H9 (cell line): ENCODE results near the gene LY6G6F. TPM values are rescaled to one million over a fixed set of nuclear protein-coding genes. Genes with fewer than 3 reads are reported as not detected.
A peak's percentile ranks its signal among the peaks of the same experiment; 100 is the strongest.

Source experiments
- DNase-seq: peaks from one replicate; pipeline ENCODE4 v3.0.0-alpha.2; 2017
- H2AFZ ChIP-seq: one replicate; pipeline ENCODE4 v1.6.1; 2013; ENCODE audit warnings: mild to moderate bottlenecking, low read length, control low read depth, moderate library complexity
- H2AK5ac ChIP-seq: 2 replicates; pipeline ENCODE4 v1.6.1; 2013; ENCODE audit warnings: low read length, control low read depth, mixed read lengths; ENCODE audit not compliant: insufficient read length
- H2BK120ac ChIP-seq: one replicate; pipeline ENCODE4 v1.6.1; 2013; ENCODE audit warnings: low read depth, mild to moderate bottlenecking, low read length, control low read depth, inconsistent platforms; ENCODE audit not compliant: poor library complexity, severe bottlenecking
- H2BK12ac ChIP-seq: 2 replicates; pipeline ENCODE4 v1.6.1; 2013; ENCODE audit warnings: low read length, control low read depth, mixed read lengths, low read depth; ENCODE audit not compliant: insufficient read length
- H2BK15ac ChIP-seq: 2 replicates; pipeline ENCODE4 v1.6.1; 2013; ENCODE audit warnings: low read depth, low read length, control low read depth
- H2BK20ac ChIP-seq: one replicate; pipeline ENCODE4 v1.6.1; 2013; ENCODE audit warnings: low read depth, mild to moderate bottlenecking, low read length, control low read depth, inconsistent platforms; ENCODE audit not compliant: poor library complexity, severe bottlenecking
- H2BK5ac ChIP-seq: 2 replicates; pipeline ENCODE4 v1.6.1; 2013; ENCODE audit warnings: low read length, control low read depth, mixed read lengths; ENCODE audit not compliant: insufficient read length
- H3K14ac ChIP-seq: 2 replicates; pipeline ENCODE4 v1.6.1; 2013; ENCODE audit warnings: low read length, control low read depth; ENCODE audit not compliant: insufficient read depth
- H3K18ac ChIP-seq: 2 replicates; pipeline ENCODE4 v1.6.1; 2013; ENCODE audit warnings: low read depth, mild to moderate bottlenecking, mixed read lengths, low read length, control low read depth; ENCODE audit not compliant: insufficient read length
- H3K23ac ChIP-seq: 2 replicates; pipeline ENCODE4 v1.6.1; 2013; ENCODE audit warnings: low read length, control low read depth, mixed read lengths, low read depth; ENCODE audit not compliant: insufficient read length
- H3K23me2 ChIP-seq: 2 replicates; pipeline ENCODE4 v1.6.1; 2013; ENCODE audit warnings: low read depth, mild to moderate bottlenecking, mixed read lengths, low read length, control low read depth; ENCODE audit not compliant: insufficient read length, poor library complexity, severe bottlenecking
- H3K27ac ChIP-seq: 2 replicates; pipeline ENCODE4 v1.5.1; 2013; ENCODE audit warnings: low read length, control low read depth, mixed read lengths, low read depth; ENCODE audit not compliant: insufficient read length
- H3K27me3 ChIP-seq: 2 replicates; pipeline ENCODE4 v1.6.1; 2013; ENCODE audit warnings: low read length, control low read depth, inconsistent platforms; ENCODE audit not compliant: insufficient read depth
- H3K4ac ChIP-seq: 2 replicates; pipeline ENCODE4 v1.6.1; 2013; ENCODE audit warnings: low read depth, mild to moderate bottlenecking, control low read depth, inconsistent platforms, low read length, moderate library complexity
- H3K4me1 ChIP-seq: 2 replicates; pipeline ENCODE4 v1.6.1; 2013; ENCODE audit warnings: low read length, control low read depth, inconsistent platforms; ENCODE audit not compliant: insufficient read depth
- H3K4me2 ChIP-seq: 2 replicates; pipeline ENCODE4 v1.6.1; 2013; ENCODE audit warnings: low read length, control low read depth, mixed read lengths; ENCODE audit not compliant: insufficient read length, insufficient read depth
- H3K56ac ChIP-seq: 2 replicates; pipeline ENCODE4 v1.6.1; 2013; ENCODE audit warnings: low read depth, mild to moderate bottlenecking, mixed read lengths, low read length, control low read depth; ENCODE audit not compliant: insufficient read length
- H3K79me1 ChIP-seq: 2 replicates; pipeline ENCODE4 v1.6.1; 2013; ENCODE audit warnings: low read depth, mild to moderate bottlenecking, moderate library complexity, low read length, control low read depth, inconsistent platforms; ENCODE audit not compliant: insufficient read depth, poor library complexity, severe bottlenecking
- H3K79me2 ChIP-seq: 2 replicates; pipeline ENCODE4 v1.6.1; 2013; ENCODE audit warnings: low read length, control low read depth, inconsistent platforms; ENCODE audit not compliant: insufficient read depth
- H3K9ac ChIP-seq: 2 replicates; pipeline ENCODE4 v1.6.1; 2013; ENCODE audit warnings: low read length, control low read depth, mixed read lengths; ENCODE audit not compliant: insufficient read length; ENCODE audit errors: extremely low read depth
- H3K9me3 ChIP-seq: one replicate; pipeline ENCODE4 v1.6.1; 2013; ENCODE audit warnings: low read depth, low read length, inconsistent platforms; ENCODE audit not compliant: control insufficient read depth
- H3T11ph ChIP-seq: one replicate; pipeline ENCODE4 v1.6.1; 2013; ENCODE audit warnings: mild to moderate bottlenecking, low read length, control low read depth, inconsistent platforms
- H4K20me1 ChIP-seq: one replicate; pipeline ENCODE4 v1.6.1; 2013; ENCODE audit not compliant: control insufficient read depth, insufficient read length, insufficient read depth
- H4K5ac ChIP-seq: 2 replicates; pipeline ENCODE4 v1.6.1; 2013; ENCODE audit warnings: low read depth, mild to moderate bottlenecking, mixed read lengths, low read length, control low read depth; ENCODE audit not compliant: insufficient read length
- H4K8ac ChIP-seq: replicated peaks from 2 replicates; pipeline ENCODE4 v1.6.1; 2013; ENCODE audit warnings: low read length, control low read depth, mixed read lengths, low read depth; ENCODE audit not compliant: insufficient read length
- H4K91ac ChIP-seq: 2 replicates; pipeline ENCODE4 v1.6.1; 2013; ENCODE audit warnings: low read depth, mild to moderate bottlenecking, moderate library complexity, mixed read lengths, low read length, control low read depth; ENCODE audit not compliant: insufficient read length
- H3K27ac Mint-ChIP-seq, 3 experiments: 2 replicates in 2 of 3; 3 replicates in 1 of 3; pipeline ENCODE4 v1.8.0; 2020 to 2021; ENCODE audit warnings: mixed read lengths in 3 of 3, mild to moderate bottlenecking in 1 of 3, moderate library complexity in 1 of 3
- H3K27me3 Mint-ChIP-seq: 2 replicates; pipeline ENCODE4 v1.8.0; 2021; ENCODE audit warnings: low read depth, mild to moderate bottlenecking, moderate library complexity, mixed read lengths
- H3K36me3 Mint-ChIP-seq, 3 experiments: 2 replicates in 2 of 3; 3 replicates in 1 of 3; pipeline ENCODE4 v1.8.0; 2020 to 2021; ENCODE audit warnings: low read depth in 3 of 3, mixed read lengths in 3 of 3; ENCODE audit not compliant: insufficient read depth in 1 of 3
- H3K4me1 Mint-ChIP-seq, 2 experiments: 2 replicates each; pipeline ENCODE4 v1.8.0; 2020; ENCODE audit warnings: mixed read lengths in 2 of 2
- H3K4me3 Mint-ChIP-seq, 2 experiments: 2 replicates in 1 of 2; 3 replicates in 1 of 2; pipeline ENCODE4 v1.8.0; 2020 to 2021; ENCODE audit warnings: mild to moderate bottlenecking in 2 of 2, mixed read lengths in 2 of 2, moderate library complexity in 1 of 2
- H3K9me3 Mint-ChIP-seq, 2 experiments: 2 replicates in 1 of 2; 3 replicates in 1 of 2; pipeline ENCODE4 v1.8.0; 2020; ENCODE audit warnings: mild to moderate bottlenecking in 2 of 2, mixed read lengths in 2 of 2, moderate library complexity in 1 of 2
- whole genome bisulfite sequencing: extraction: QIAGEN DNeasy Blood & Tissue Kit; methylation state at CpG from one replicate; pipeline ENCODE4 v1.1.7; 2013; ENCODE audit warnings: missing lambda C conversion rate, low lambda C conversion rate, mixed read lengths; ENCODE audit not compliant: insufficient read length; ENCODE audit errors: extremely low coverage; 5-methylcytosine and 5-hydroxymethylcytosine counted together
- total RNA-seq: library from RNA; stranded (reverse); gene quantifications from 2 replicates; pipeline ENCODE4 v1.2.1, GENCODE V29; 2021
- TF ChIP-seq, protein P1 (sequence below): fragments of 200-600 bp; sonication (generic); conservative IDR thresholded peaks from 3 replicates; pipeline ENCODE4 v1.8.0; 2021; ENCODE audit warnings: antibody characterized with exemption, mild to moderate bottlenecking

The LY6G6F gene
- total RNA-seq, 1 experiment from 2014 or later, result not detected

DNA sequence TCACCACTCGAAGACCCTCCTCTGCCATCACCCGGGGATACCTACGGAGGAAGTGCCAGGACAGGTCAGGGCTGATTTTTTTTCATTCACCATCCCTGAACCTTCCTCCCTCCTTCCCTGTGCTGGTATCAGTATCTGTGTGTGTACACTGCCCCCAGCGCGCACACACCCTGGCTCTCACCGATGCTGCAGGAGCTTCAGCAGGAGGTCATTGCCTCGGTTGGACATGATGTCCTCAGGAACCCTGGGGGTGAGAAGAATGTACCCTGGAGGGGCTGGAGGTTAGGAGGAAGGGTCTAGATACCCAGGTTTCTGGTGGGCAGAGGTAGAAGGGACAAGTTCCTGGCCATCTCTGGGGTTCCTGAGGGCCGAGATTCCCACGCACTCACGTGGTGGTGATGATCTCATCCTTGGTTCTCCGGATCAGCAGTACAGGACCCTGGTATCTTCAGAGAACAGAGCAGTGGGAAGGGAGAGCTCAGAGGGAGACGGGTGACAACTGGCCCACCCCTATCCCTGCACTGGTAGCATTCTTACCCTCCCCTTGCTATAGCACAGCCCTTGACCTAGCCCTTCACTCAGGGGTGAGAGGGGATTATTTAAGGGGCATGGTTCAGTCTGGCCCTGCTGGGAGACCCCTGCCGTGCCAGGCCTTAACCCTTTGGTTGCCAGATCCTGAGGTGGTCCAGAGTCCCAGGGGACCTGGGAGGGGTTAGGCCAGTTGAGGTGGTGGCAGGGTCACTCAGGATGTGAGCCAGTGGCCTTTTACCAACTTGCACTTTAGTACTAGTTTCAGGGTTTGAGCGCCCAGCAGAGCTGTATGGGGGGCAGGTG, 18.6 kb upstream of the LY6G6F start:
- Histone ChIP-seq H3K27ac (no peak overlapping the region), H2AFZ (no peak overlapping the region), H2BK5ac (no peak overlapping the region), H4K5ac (no peak overlapping the region), H3K56ac (no peak overlapping the region), H4K8ac (no peak overlapping the region), H4K20me1 (no peaks in the 10 kb centered on the region), H2BK120ac (no peak overlapping the region), H3T11ph (no peak overlapping the region), H4K91ac (no peak overlapping the region), H2AK5ac (no peak overlapping the region), H3K9ac (no peak overlapping the region), H2BK20ac (no peak overlapping the region), H3K79me2 (no peaks in the 10 kb centered on the region), H3K14ac (no peak overlapping the region), H3K27me3 (no peaks in the 10 kb centered on the region), H3K79me1 (no peaks in the 10 kb centered on the region), H3K23ac (no peak overlapping the region), H3K4ac (no peak overlapping the region), H3K4me1 (no peaks in the 10 kb centered on the region), H2BK12ac (no peak overlapping the region), H3K4me2 (no peak overlapping the region), H3K9me3 (no peaks in the 10 kb centered on the region), H3K18ac (no peak overlapping the region), H2BK15ac (no peak overlapping the region), H3K23me2 (peaks cover 5% of the 10 kb centered on the region)
- peak overlapping the region in 2 of 3 experiments; percentile 23 to 52; a peak in 3 of 7 replicates for H3K27ac Mint-ChIP-seq
- H3K9me3 Mint-ChIP-seq, result no peaks in the 10 kb centered on the region; a peak in 1 of 5 replicates
- WGBS, result no CpG with 5 or more reads among the region's 14 CpGs
- H3K4me1 Mint-ChIP-seq, result peaks cover 13 to 18% of the 10 kb centered on the region in 2 experiments
- DNase-seq, result no peak
- peaks cover 3% of the 10 kb centered on the region for H3K27me3 Mint-ChIP-seq
- no peak overlapping the region; a peak in 1 of 5 replicates for H3K4me3 Mint-ChIP-seq
- TF ChIP-seq, protein P1, sequence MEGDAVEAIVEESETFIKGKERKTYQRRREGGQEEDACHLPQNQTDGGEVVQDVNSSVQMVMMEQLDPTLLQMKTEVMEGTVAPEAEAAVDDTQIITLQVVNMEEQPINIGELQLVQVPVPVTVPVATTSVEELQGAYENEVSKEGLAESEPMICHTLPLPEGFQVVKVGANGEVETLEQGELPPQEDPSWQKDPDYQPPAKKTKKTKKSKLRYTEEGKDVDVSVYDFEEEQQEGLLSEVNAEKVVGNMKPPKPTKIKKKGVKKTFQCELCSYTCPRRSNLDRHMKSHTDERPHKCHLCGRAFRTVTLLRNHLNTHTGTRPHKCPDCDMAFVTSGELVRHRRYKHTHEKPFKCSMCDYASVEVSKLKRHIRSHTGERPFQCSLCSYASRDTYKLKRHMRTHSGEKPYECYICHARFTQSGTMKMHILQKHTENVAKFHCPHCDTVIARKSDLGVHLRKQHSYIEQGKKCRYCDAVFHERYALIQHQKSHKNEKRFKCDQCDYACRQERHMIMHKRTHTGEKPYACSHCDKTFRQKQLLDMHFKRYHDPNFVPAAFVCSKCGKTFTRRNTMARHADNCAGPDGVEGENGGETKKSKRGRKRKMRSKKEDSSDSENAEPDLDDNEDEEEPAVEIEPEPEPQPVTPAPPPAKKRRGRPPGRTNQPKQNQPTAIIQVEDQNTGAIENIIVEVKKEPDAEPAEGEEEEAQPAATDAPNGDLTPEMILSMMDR, result no peak
- peaks cover 14 to 54% (median 36%) of the 10 kb centered on the region in 3 experiments for H3K36me3 Mint-ChIP-seq
